SJSA1 (cell line): ENCODE measurements around the gene TAOK2. TPM values are rescaled to one million over a fixed set of nuclear protein-coding genes. Genes with fewer than 3 reads are reported as not detected.

Experiments used
- DNase-seq, 2 experiments: peaks; one replicate each; pipeline ENCODE4 v3.0.0-alpha.2; 2015 to 2020; ENCODE audit warnings: low spot score in 2 of 2, low read depth in 1 of 2
- H3K27ac ChIP-seq: fragments of 250-450 bp; sonication (Bioruptor Pico); 2 replicates; pipeline ENCODE4 v1.5.1; 2020; ENCODE audit warnings: mild to moderate bottlenecking, moderate library complexity
- H3K27me3 ChIP-seq: fragments of 250-450 bp; sonication (Bioruptor Pico); replicated peaks from 2 replicates; pipeline ENCODE4 v1.5.1; 2020; ENCODE audit warnings: mild to moderate bottlenecking, moderate library complexity
- H3K36me3 ChIP-seq: fragments of 250-450 bp; sonication (Bioruptor Pico); 2 replicates; pipeline ENCODE4 v1.5.1; 2020; ENCODE audit warnings: mild to moderate bottlenecking
- H3K4me1 ChIP-seq: fragments of 250-450 bp; sonication (Bioruptor Pico); replicated peaks from 2 replicates; pipeline ENCODE4 v1.6.1; 2021; ENCODE audit warnings: mild to moderate bottlenecking
- H3K4me3 ChIP-seq: fragments of 250-450 bp; sonication (Bioruptor Pico); 2 replicates; pipeline ENCODE4 v1.5.1; 2020; ENCODE audit warnings: mild to moderate bottlenecking
- H3K9me3 ChIP-seq: fragments of 250-450 bp; sonication (Bioruptor Pico); replicated peaks from 2 replicates; pipeline ENCODE4 v1.5.1; 2020; ENCODE audit warnings: mild to moderate bottlenecking
- total RNA-seq: library from RNA; depleted of rRNA; stranded (reverse); fragments of >200 nt; shearing (Covaris generic); gene quantifications from 2 replicates; pipeline ENCODE4 v1.2.3, GENCODE V29; 2014

The TAOK2 gene
- total RNA-seq, 1 experiment from 2014 or later: 65.8 TPM

- no peak for DNase-seq
- H3K4me1 ChIP-seq: no peaks in the 10 kb centered on the region
- H3K36me3 ChIP-seq: peaks cover 93% of the 10 kb centered on the region
- H3K27me3 ChIP-seq: no peaks in the 10 kb centered on the region
- H3K9me3 ChIP-seq: no peaks in the 10 kb centered on the region
- no peak overlapping the region for H3K27ac ChIP-seq
- H3K4me3 ChIP-seq: no peak overlapping the region
These were observed 14.8 kb downstream of the TAOK2 start for GRCh38 chr16:29988346-29989075.

DNA sequence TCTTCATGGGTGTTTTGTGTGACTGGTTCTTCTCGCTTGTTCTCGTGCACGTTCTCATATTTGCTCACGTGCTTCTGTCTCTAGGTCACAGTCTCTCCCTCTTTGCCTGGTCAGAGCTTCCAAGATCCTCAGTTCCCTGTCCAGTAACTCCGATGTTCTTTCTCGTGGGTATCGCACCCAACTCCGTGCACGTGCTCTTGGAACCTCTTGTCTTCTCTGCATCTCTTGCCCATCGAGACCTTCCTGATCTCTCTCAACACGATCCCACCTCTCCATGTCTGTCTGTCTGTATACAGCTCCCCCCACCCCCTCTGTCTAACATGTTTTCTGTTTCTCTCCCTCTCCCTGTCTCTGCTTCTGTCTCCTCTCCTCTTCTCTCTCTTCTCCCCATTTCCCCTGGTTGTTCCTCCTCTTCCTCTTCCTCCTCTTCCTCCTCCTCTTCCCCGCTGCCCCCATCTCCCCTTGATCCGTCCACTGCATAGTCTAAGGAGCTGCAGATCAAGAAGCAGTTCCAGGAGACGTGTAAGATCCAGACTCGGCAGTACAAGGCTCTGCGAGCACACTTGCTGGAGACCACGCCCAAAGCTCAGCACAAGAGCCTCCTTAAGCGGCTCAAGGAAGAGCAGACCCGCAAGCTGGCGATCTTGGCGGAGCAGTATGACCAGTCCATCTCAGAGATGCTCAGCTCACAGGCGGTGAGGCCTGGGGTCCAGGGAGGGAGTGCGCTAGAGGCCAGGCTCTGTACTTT lies 15.6 kb downstream of the TAOK2 start:
- Histone ChIP-seq H3K4me1 (peaks cover 3% of the 10 kb centered on the region), H3K4me3 (no peak overlapping the region), H3K27ac (no peak overlapping the region), H3K9me3 (no peaks in the 10 kb centered on the region), H3K27me3 (no peaks in the 10 kb centered on the region), H3K36me3 (peaks cover 93% of the 10 kb centered on the region)
- no peak for DNase-seq

DNA sequence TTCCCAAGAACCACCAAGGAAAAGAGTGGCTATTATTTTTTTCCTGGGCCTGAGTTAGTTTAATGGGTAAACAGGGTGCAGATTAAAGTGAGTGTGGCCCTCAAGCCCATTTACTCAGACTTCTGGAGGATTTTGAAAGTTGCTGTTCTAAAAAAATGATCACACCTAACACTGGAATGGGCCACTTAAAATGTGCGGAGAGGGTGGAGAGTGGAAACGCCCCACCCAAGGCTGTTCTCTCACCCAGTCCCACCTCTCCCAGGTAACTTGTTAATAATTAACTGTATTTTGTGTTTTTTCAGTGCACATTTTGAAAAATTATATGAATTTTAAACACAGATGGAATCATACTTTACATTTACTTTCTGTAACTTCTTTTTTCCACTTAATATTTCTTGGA lies 16.4 kb downstream of the TAOK2 start:
- no peak overlapping the region for H3K4me3 ChIP-seq
- H3K27ac ChIP-seq: no peak overlapping the region
- H3K36me3 ChIP-seq: peaks cover 93% of the 10 kb centered on the region
- H3K9me3 ChIP-seq: no peaks in the 10 kb centered on the region
- H3K27me3 ChIP-seq: no peaks in the 10 kb centered on the region
- H3K4me1 ChIP-seq: peaks cover 10% of the 10 kb centered on the region
- no peak for DNase-seq

- no peaks in the 10 kb centered on the region for H3K9me3 ChIP-seq
These were observed 17.4 kb downstream of the TAOK2 start for GRCh38 chr16:29990883-29991570.

DNA sequence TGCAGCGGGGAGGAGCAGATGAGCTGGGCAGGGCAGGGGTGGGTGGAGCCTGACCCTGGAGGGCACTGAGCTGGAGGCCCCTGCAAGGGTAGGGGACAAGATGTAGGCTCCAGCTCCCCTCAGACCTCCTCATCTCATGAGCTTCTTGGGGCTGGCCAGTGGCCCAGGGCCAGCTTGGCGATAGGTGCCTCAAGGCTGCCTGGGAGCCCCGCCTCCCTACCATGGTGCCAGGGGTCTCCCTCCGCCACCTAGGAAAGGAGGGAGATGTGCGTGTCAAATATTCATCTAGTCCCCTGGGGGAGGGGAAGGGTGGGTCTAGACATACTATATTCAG lies 17.9 kb downstream of the TAOK2 start:
- DNase-seq: no peak
- H3K27ac ChIP-seq: no peak overlapping the region
- peaks cover 17% of the 10 kb centered on the region for H3K4me1 ChIP-seq
- peaks cover 84% of the 10 kb centered on the region for H3K36me3 ChIP-seq
- no peaks in the 10 kb centered on the region for H3K27me3 ChIP-seq
- no peaks in the 10 kb centered on the region for H3K9me3 ChIP-seq
- H3K4me3 ChIP-seq: no peak overlapping the region

More at GRCh38 chr16:29990883-29991570, 17.4 kb downstream of the TAOK2 start:
- no peak overlapping the region for H3K4me3 ChIP-seq
- peaks cover 17% of the 10 kb centered on the region for H3K4me1 ChIP-seq
- DNase-seq: no peak
- H3K27me3 ChIP-seq: no peaks in the 10 kb centered on the region
- H3K27ac ChIP-seq: no peak overlapping the region
- H3K36me3 ChIP-seq: peaks cover 86% of the 10 kb centered on the region

- Histone ChIP-seq H3K27me3 (no peaks in the 10 kb centered on the region), H3K27ac (no peak overlapping the region), H3K36me3 (peaks cover 84% of the 10 kb centered on the region), H3K4me1 (peaks cover 22% of the 10 kb centered on the region), H3K9me3 (no peaks in the 10 kb centered on the region), H3K4me3 (no peak overlapping the region)
- no peak for DNase-seq
These were observed 18.8 kb downstream of the TAOK2 start for GRCh38 chr16:29992344-29992967.

DNA sequence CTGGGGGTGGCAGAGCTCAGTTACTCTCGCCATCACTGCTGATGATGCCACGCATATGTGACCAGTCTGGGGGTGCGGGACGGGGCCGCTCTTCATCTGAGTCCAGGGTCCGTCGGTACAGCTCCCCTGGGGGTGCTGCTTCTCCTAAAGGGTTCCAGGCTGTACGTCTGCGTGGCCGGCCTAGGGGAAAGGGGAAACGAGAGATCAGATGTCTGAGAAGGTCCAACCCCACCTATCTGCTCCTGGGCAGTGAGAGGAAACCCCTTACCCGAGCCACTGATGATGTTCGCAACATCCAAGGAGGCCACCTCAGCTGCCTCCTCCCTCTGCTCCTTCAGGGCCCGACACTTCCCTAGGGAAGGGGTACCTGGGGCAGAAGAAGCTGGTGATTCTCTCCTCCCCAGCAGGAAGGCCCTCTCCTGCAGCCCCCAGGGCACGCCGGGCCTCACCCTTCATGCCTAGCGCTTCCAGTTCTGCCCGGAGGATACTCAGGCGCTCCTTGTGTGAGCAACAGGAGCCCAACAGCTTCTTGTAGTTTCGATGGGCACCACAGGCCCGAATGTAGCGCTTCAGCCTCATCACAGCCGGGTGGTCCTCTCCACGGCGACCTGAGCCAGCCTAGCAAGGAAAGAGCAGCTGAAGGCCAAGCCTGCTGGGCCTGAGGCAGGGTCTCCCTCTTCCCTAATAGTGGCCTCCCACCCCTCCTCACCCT lies 19.7 kb downstream of the TAOK2 start:
- no peaks in the 10 kb centered on the region for H3K9me3 ChIP-seq
- H3K4me1 ChIP-seq: peaks cover 22% of the 10 kb centered on the region
- H3K27me3 ChIP-seq: no peaks in the 10 kb centered on the region
- H3K27ac ChIP-seq: no peak overlapping the region
- H3K36me3 ChIP-seq: peaks cover 82% of the 10 kb centered on the region
- H3K4me3 ChIP-seq: no peak overlapping the region
- no peak for DNase-seq

GRCh38 chr16:29993903-29994599 lies 20.4 kb downstream of the TAOK2 start:
- H3K4me3 ChIP-seq: peak overlapping the region; percentile 55; the same call in 1 of the 2 replicates
- peaks cover 77% of the 10 kb centered on the region for H3K36me3 ChIP-seq
- no peaks in the 10 kb centered on the region for H3K27me3 ChIP-seq
- no peak overlapping the region; the same call in 1 of the 2 replicates for H3K27ac ChIP-seq
- peaks cover 22% of the 10 kb centered on the region for H3K4me1 ChIP-seq
- no peak for DNase-seq
- H3K9me3 ChIP-seq: no peaks in the 10 kb centered on the region

- H3K4me1 ChIP-seq: peaks cover 22% of the 10 kb centered on the region
- H3K36me3 ChIP-seq: peaks cover 75% of the 10 kb centered on the region
- peak overlapping the region; percentile 97 for H3K27ac ChIP-seq
- peak in 1 of 2 experiments; percentile 63 for DNase-seq
- peak overlapping the region; percentile 55 for H3K4me3 ChIP-seq
- H3K27me3 ChIP-seq: no peaks in the 10 kb centered on the region
- H3K9me3 ChIP-seq: no peaks in the 10 kb centered on the region
These were observed 21.1 kb downstream of the TAOK2 start for GRCh38 chr16:29994600-29995323.

DNA sequence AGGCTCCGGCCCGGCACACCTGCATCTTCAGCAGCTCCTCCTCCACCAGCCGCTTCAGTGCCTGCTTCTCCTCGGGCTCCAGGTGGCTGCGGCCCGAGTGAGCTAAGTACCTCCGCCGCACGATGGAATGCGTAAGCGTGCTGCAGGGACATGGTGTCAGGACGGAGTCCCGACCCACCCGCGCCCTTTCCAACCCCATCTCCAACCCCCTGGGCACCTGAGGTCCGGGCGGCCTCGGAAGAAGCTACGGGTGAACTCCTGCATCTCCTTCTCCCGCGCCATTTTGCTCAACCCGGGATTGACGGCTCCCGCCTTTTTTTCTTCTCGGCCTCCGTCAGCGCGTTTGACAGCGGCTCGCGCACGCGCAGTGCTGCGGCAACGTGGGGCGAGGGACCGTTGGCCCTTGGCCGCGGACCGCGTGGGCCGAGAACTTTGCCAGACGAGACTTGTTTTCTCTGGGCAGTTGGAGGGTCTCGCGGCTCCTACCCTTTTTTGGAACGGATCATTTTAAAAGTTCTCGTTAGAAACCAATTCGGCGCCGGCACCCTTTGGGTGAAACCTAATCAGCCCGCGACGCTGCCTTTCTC lies 21.7 kb downstream of the TAOK2 start, which contains the start of gene HIRIP3:
TSS of gene HIRIP3 (minus strand) at position 294 of the 587 bp plus-strand sequence. CDS start at position 282, 12 bp downstream.
- Histone ChIP-seq H3K27me3 (no peaks in the 10 kb centered on the region), H3K4me3 (peak within 1 kb of the TSS; percentile 55), H3K36me3 (peaks cover 74% of the 10 kb centered on the region), H3K9me3 (no peaks in the 10 kb centered on the region), H3K27ac (peak within 1 kb of the TSS; percentile 97), H3K4me1 (peaks cover 22% of the 10 kb centered on the region)
- DNase-seq: peak; percentile 89 to 90

DNA sequence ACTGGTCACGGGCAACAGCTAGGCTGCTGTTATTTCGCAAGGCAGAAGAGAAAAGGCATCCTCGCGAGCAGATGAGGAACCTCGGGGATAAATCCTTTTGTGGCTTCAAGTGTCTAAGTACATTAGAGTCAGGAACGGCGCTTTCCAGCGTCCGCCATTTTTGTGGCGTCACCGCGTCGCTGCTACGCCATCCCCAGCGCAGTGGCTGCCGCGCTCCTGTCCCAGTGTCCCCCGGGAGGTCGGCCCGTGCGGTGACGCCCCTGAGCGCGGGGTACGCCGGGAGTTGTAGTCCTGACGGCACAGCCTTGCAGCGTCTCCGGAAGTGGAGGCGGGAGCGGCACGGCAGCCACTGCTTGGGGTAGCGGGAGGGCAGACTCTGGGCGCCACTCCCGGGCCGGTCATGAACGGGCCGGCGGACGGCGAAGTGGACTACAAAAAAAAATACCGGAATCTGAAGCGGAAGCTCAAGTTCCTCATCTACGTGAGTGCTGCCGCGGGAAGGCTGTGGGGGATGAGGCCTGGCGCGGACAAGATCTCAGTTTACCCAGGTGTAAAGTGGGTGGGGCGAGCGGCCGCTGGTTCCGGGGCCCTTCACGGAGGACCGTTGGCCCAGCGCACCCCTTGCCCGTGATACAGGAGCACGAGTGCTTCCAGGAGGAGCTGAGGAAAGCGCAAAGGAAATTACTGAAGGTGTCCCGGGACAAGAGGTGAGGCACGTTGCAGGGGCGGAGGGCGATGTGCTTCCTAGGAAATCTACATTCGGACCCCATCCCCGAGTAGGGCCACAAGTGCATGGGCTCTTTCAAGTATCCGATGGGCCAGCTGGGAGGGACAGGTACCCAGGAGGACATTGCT lies 22.5 kb downstream of the TAOK2 start, which contains the start of gene INO80E:
TSS of gene INO80E (plus strand) at position 331 of the 855 bp plus-strand sequence. CDS start at position 401, 70 bp downstream.
- Histone ChIP-seq H3K27me3 (no peaks in the 10 kb centered on the region), H3K27ac (peak within 1 kb of the TSS; percentile 97), H3K4me1 (peaks cover 22% of the 10 kb centered on the region), H3K4me3 (peak within 1 kb of the TSS; percentile 55), H3K9me3 (no peaks in the 10 kb centered on the region), H3K36me3 (peaks cover 77% of the 10 kb centered on the region)
- DNase-seq: peak; percentile 91 to 99
